ENCODE results near the gene CNTNAP5.

CNTNAP5 gene

DNA sequence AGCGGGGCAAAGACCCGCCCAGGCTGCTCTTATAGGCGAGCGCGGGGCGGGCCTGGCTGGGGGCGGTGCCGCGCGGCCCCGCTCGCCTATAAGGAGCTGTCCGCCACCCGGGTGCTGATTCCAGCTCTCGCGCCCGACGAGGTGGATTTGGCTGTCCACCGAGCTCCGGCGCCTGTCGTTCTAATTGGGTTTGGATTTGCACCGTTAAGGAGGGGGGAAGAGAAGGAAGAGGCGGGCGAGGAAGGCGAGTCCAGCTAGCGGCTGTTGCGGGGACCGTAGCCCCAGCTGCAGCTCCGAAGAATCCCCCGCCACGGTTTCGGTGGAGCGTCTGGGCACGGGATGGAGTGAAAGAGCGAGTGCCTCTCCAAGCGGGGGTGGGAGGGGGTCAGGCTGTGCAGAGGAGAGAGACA, at the start of gene CNTNAP5:
Gene CNTNAP5 (plus strand): TSS at position 117 of the 410 bp plus-strand sequence. CDS start 364 bp downstream, outside the sequence.
- DNase-seq (ENCODE audit: low read depth in 2 of 2), result peak in 1 of 2 donors; percentile 5

DNA sequence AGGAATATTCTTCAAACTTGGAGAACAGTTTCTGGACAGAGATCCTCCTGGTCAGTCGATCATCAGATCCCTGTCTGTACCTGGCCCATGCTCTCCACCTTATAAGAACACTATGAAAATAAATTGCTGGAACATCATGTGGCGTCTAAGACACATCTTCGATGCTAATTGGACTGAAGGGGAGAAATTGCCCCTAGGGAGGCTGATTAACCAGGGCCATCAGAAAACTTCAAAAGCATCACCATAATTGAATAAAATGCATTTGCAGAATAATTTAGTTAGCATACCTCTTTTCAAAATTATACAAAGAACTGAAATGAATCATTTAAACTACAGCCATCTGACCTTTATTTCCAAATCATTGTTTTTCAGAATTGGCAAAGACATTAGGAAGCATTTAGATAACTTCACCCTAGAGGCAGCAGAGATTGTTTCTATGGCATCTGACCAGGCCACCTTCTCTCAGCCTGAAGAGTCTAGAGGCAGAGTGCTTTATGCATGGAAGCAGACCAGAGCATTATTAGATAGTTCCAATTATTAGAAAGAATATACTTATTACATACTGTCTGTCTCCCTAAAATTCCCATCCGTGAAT, 48.9 kb upstream of the CNTNAP5 start:
- no peak for DNase-seq (ENCODE audit: low read depth in 2 of 2)

- no peak for DNase-seq (ENCODE audit: low read depth in 2 of 2)
These were observed 31.3 kb upstream of the CNTNAP5 start for GRCh38 chr2:123993728-123994323.

GRCh38 chr2:123999681-124000080, 25.4 kb upstream of the CNTNAP5 start:
- no peak for DNase-seq (ENCODE audit: low read depth in 2 of 2)

DNA sequence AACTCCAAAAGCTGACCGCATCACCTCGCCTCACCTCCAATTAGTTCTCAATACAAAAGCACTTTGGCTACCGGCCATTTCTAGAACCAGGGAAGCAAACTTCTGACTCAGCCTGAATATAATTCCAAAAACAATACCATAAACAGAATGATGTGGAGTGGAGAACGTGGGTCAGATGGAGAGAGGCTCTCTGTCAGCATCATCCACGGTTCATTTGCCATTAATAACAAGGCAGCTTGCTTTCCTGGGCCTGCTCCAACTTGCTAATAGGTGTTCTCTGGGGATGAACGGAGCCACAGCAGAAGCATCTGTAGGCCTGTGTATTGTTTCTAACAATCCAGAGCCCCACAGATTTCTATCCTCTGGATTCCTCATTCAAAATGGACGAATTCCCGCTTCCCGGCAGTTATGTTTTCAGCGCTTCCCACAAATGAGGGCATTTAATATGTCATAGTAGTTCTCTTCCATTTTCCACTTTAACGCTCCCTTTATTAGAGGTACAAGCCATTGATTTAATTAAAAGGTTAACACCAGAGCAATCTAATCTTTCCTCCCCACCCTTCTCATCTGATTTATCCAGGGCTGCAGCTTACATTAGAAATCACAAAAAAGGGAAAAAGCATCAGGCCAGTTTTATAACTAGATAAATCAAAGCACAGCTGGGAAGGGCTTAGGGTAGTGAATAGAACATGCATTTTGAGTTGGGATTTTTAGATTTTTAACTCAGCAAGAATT, 23.2 kb upstream of the CNTNAP5 start:
- no peak for DNase-seq (ENCODE audit: low read depth in 2 of 2)

- no peak for DNase-seq (ENCODE audit: low read depth in 2 of 2)
These were observed 6.2 kb upstream of the CNTNAP5 start for GRCh38 chr2:124018890-124019289.

GRCh38 chr2:124024561-124025170, 421 bp upstream of the CNTNAP5 start:
- DNase-seq (ENCODE audit: low read depth in 2 of 2), result no peak

GRCh38 chr2:124025891-124026434, 876 bp downstream of the CNTNAP5 start:
- DNase-seq (ENCODE audit: low read depth in 2 of 2), result no peak

DNA sequence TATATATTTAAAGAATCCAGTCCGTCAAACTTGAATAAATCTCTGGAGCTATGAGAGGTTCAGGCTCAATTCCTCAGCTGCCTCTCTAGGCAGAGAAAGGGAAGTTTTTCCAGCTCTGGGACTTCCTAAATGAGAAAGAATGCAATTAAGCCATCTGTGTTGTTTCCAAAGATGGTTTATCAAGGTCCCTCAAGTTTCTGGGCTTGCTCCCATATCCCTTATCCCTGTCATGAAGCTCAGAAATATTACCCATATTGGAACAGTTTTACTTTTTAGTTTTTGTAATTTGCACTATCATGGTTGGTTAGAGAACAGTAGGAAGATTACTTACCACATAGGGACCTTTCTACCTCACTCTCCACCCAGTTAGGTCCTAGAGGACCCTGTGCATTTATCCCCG, 1.4 kb downstream of the CNTNAP5 start:
- DNase-seq (ENCODE audit: low read depth in 2 of 2), result no peak

GRCh38 chr2:124027182-124027581, 2.1 kb downstream of the CNTNAP5 start:
- DNase-seq (ENCODE audit: low read depth in 2 of 2), result no peak

DNA sequence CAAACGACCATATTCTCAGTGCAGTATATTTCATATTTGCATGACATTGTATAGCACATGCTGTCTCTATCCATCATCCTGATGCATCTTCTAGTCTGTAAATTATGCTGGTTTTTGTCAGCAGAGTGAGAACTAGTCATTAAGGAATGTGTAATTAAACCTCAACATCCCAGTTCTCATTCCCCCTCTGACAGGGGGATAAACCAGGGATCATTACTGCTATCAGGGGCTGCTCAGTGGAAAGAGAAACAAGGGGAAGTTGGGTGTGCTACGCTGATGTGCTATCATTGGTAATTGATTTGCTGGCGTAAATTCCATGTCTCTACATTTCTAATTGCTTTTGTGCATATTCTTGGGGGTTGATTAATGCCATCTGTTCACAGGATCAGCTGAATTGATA, 7.7 kb downstream of the CNTNAP5 start:
- no peak for DNase-seq (ENCODE audit: low read depth in 2 of 2)

- no peak for DNase-seq (ENCODE audit: low read depth in 2 of 2)
These were observed 9.2 kb downstream of the CNTNAP5 start for GRCh38 chr2:124034265-124034664.

DNA sequence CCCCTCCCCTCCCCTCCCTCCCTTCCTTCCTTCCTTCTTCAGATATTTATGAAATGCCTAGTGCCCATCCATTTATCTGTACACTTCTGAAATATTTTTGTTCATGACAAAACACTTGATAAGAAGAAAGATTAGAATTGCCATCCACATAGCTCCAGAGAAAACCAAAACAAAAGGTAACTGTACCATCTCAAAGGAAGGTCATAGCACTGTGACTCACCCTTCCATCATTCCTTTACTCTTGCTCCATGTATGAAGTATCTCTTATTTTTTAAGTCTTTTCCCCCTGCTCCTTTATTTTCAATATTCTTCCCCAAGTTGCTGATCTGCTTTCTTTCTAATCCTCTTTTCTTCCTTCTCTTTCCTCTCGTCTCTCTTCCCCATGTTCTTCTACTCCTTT, 9.9 kb downstream of the CNTNAP5 start:
- DNase-seq (ENCODE audit: low read depth in 2 of 2), result no peak

DNA sequence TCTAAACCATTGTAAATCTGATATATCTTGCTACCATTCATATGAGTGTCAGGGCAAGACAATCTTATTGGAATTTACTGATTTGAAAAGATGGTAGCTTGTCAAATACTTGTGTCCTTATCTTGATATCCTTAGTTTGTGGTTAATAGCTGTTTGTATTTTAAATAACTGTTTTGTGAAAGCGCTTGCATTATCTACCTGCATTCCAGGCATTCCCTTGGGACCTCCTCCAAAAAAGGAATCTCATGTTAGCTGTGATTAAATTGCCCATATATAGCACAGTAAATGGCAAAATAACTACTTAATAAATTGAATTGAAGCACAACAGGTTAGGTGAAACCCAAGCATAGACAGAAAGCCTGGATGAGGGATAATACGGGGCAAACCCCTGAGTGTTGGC, 13.9 kb downstream of the CNTNAP5 start:
- DNase-seq (ENCODE audit: low read depth in 2 of 2), result no peak

DNA sequence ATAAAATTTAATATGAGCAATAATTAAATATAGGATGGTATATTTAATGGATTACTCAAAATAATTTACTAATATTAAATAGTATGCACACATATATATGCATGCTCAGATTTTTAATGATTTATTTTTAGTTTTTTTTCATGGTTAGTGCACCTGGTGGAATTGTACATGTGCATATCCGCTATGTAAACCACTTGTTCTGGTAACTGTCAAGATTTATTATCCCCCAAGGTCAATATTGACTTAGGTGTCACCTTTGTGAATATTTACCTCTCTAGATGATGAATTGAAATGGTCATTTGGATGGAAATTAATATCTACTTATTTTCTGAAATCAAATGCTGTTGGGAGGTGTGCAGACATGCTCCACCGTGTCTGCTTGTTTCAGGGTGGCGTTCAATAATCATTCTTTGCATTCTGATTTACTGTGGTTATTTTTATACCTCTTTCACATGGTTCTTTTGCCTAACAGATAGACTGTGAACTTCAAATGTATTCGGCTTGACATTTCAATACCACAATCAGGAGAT, 14.7 kb downstream of the CNTNAP5 start:
- no peak for DNase-seq (ENCODE audit: low read depth in 2 of 2)

- DNase-seq (ENCODE audit: low read depth in 2 of 2), result no peak
These were observed 20.8 kb downstream of the CNTNAP5 start for GRCh38 chr2:124045894-124046293.

GRCh38 chr2:124046332-124046731, 21.2 kb downstream of the CNTNAP5 start:
- DNase-seq (ENCODE audit: low read depth in 2 of 2), result no peak

GRCh38 chr2:124048102-124048501, 23.0 kb downstream of the CNTNAP5 start:
- no peak for DNase-seq (ENCODE audit: low read depth in 2 of 2)

DNA sequence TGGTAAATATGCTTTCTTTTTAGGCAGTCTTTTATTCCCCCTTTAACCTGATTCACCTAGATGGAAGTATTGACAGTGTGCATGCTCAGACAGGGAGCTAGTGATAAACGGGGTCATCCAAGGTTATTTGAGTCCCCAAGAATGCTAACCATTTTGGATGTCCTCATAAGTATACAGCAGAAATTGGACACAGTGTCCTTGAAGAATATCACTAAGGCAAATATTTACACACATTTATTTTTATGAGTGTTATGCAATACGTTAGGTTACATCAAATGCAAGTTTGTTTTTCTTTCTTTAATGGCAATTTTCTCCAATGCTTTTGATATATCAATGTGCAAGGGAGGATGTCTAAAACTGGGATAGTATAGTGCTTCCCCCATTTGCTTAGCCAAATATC, 23.6 kb downstream of the CNTNAP5 start:
- no peak for DNase-seq (ENCODE audit: low read depth in 2 of 2)

- DNase-seq (ENCODE audit: low read depth in 2 of 2), result no peak
These were observed 24.0 kb downstream of the CNTNAP5 start for GRCh38 chr2:124049136-124049535.

DNA sequence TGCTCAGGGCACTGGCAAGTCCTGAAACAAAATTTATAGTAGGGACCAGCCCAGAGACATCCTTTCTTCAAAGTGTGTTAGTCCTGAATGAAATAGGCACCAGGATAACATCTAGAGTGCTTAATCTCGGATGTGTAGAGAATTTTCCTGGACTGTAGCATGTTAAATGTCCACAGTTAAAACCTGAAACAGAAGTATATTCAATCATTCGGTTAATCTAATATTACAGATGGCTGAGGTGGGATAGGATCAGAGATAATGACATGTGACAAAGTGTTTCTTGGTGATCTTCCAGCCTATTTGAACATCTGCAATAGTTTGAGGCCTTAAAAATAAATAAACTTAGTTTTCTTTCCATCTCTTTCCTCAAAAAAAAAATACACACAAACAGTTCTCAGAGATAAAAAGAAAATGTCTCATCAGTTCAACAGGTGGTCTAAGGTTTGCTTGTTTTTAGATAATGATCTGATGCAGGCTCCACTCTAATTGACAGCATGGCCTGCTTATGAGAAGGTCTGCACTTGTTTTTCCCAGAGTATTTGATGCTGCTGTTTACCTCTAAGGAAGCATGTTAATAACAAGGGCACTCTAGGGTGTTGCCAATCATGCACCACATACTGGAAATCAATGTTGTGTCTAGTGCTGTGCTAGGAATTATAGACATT, 25.9 kb downstream of the CNTNAP5 start:
- no peak for DNase-seq (ENCODE audit: low read depth in 2 of 2)

GRCh38 chr2:124053796-124054195, 28.7 kb downstream of the CNTNAP5 start:
- DNase-seq (ENCODE audit: low read depth in 2 of 2), result no peak

Measured in stimulated activated CD4-positive, alpha-beta T cell treated with anti-CD3 and anti-CD28 coated beads, Interleukin-4, amount 100 ng/mL, for 48 hours (primary cell).